Mucosa of rectum (tissue), 2 donors: ENCODE measurements around the gene CAP1.
"Not testable (repeated sequence)": the region's sequence is repeated elsewhere in the genome, so short reads cannot be mapped to it uniquely, and the experiment has no call there.

Experiments
- H3K27ac ChIP-seq, 2 donors: one replicate each; pipeline ENCODE4 v1.7.0; 2013; ENCODE audit warnings: inconsistent platforms in 2 of 2, low read depth in 2 of 2, low read length in 2 of 2
- H3K27me3 ChIP-seq, 2 donors: one replicate each; pipeline ENCODE4 v1.7.0; 2013; ENCODE audit warnings: low read length in 2 of 2; ENCODE audit not compliant: control insufficient read depth in 2 of 2, insufficient read depth in 2 of 2
- H3K36me3 ChIP-seq, 2 donors: one replicate each; pipeline ENCODE4 v1.7.0; 2013; ENCODE audit warnings: low read length in 2 of 2; ENCODE audit not compliant: control insufficient read depth in 2 of 2, insufficient read depth in 2 of 2
- H3K4me1 ChIP-seq, 2 donors: one replicate each; pipeline ENCODE4 v1.7.0; 2013; ENCODE audit warnings: low read length in 2 of 2, mild to moderate bottlenecking in 1 of 2; ENCODE audit not compliant: control insufficient read depth in 2 of 2, insufficient read depth in 2 of 2
- H3K4me3 ChIP-seq, 2 donors: one replicate each; pipeline ENCODE4 v1.7.0; 2013; ENCODE audit warnings: low read length in 2 of 2
- H3K9ac ChIP-seq, 2 donors: one replicate each; pipeline ENCODE4 v1.7.0; 2013; ENCODE audit warnings: low read length in 2 of 2, low read depth in 1 of 2, mild to moderate bottlenecking in 1 of 2
- H3K9me3 ChIP-seq, 2 donors: one replicate each; pipeline ENCODE4 v1.7.0; 2013; ENCODE audit warnings: low read length in 2 of 2; ENCODE audit not compliant: control insufficient read depth in 2 of 2
- donor health status: healthy.
- donor health status: Normal muscosa, but diverticular disease.

Gene CAP1

DNA sequence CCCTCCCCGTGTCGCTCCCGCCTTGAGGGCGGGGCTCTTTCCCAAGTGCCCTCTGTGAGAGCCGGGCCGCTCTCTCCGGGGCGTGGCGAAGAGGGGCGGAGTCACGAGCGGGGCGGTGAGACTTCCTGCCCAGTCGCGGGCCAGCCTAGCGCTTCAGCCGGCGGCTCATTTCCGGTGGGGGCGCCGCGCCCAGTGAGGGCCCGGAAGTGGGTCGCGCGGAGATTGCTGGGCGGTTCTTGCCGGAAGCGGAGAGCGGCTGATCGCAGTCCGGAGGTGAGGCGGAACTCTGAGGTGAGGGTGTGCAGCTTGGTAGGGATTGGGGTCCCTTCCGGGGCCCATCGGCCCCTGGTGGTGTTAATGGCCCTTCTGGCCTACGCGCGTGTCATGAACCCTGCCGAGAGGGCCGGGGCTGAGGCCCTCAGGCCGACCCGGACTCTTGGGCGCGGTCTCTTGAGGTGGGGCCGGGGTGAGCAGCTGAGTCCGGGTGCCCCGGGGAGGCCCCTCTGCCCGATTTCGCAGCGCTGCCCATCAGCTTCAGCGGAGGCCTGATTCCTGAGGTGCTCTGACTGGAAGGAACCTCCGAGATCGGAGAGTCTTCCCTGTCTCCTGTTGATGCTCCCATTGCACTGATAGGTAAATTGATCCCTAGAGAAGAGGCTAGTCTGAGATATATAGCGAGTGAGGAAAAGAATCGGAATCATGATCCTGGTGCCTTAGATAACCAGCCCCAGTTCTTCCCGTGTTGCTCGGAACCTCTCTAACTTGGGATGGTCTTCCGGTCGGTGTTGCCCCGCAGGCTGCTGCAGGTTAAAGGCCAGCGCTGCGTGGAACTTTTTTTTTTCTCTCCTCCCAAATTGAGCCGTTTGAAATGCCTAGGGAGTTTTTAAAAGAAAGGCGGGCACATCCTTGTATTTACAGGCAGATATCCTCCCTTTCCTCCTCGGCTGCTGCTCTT, at the start of gene CAP1:
TSS of gene CAP1 (plus strand) at position 219 of the 955 bp plus-strand sequence. CDS start 18,618 bp downstream, outside the sequence.
- Histone ChIP-seq H3K36me3 (peaks cover 4 to 7% of the 10 kb centered on the region in 2 donors), H3K9ac (peak within 1 kb of the TSS; percentile 100), H3K27ac (peak within 1 kb of the TSS; percentile 100), H3K4me1 (peaks cover 28 to 38% of the 10 kb centered on the region in 2 donors), H3K4me3 (peak within 1 kb of the TSS; percentile 93 to 95), H3K27me3 (no peaks in the 10 kb centered on the region), H3K9me3 (no peaks in the 10 kb centered on the region)

- H3K4me3 ChIP-seq = no peak overlapping the region
- H3K9me3 ChIP-seq = no peaks in the 10 kb centered on the region
- H3K27ac ChIP-seq = no peak overlapping the region
- H3K9ac ChIP-seq = no peak overlapping the region
- H3K36me3 ChIP-seq = no peaks in the 10 kb centered on the region
- H3K27me3 ChIP-seq = no peaks in the 10 kb centered on the region
- no peaks in the 10 kb centered on the region for H3K4me1 ChIP-seq
Observed at GRCh38 chr1:39992234-39992633, 48.3 kb upstream of the CAP1 start.

- no peak overlapping the region for H3K4me3 ChIP-seq
- H3K36me3 ChIP-seq = no peaks in the 10 kb centered on the region
- H3K27me3 ChIP-seq = no peaks in the 10 kb centered on the region
- H3K9ac ChIP-seq = no peak overlapping the region
- no peaks in the 10 kb centered on the region for H3K4me1 ChIP-seq
- no peaks in the 10 kb centered on the region for H3K9me3 ChIP-seq
- H3K27ac ChIP-seq = no peak overlapping the region
Observed at GRCh38 chr1:39992888-39993287, 47.6 kb upstream of the CAP1 start.

DNA sequence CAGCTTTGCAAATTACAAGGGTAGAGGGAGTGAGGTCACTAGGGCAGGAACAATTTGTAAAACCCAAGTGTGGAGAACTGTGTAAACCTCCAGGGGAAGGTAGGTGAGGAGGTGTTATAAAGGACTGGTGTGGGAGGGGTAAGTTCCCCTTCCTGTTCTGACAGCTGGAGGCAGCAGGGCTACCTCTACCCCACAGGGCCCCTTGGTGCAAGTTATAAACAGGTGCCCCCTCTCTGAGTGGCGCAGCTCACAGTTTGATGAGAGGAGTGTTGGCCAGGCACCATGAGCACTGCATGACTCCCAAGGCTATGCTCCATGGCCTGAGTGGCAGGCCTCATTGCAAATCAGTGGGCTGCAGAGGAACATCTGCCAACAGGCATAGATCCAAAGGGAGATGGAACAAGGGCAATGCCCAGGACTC, 44.5 kb upstream of the CAP1 start:
- no peaks in the 10 kb centered on the region for H3K9me3 ChIP-seq
- no peak overlapping the region for H3K27ac ChIP-seq
- no peaks in the 10 kb centered on the region for H3K4me1 ChIP-seq
- no peaks in the 10 kb centered on the region for H3K36me3 ChIP-seq
- H3K27me3 ChIP-seq = no peaks in the 10 kb centered on the region
- H3K9ac ChIP-seq = no peak overlapping the region
- no peak overlapping the region for H3K4me3 ChIP-seq

DNA sequence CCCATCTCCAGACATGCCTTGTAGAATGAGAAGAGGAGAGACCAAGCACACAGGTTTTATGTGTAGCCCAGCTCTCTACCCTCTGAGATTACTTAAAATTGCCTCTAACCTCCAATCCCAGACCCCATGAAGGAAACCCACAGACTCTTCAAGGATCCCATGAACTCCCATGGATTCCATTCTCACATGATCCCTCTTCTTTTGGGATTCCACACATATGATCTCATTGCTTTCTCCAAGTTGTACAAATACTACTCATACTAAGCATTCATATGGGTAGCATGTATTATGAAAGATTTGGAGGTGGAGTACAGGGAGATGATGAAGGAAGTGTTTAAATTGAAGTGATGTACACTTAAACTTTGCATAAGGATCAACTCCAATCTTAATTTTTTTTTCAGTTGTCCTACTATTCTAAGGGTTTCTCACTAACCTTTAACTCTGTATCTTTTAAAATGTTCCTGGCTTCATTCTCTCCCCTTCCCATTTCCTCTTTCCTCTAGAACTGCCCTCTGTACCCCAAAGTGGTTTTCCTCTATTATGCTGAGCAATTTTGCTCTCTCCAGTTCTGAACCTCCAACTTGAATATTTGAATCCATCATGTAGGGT, 44.0 kb upstream of the CAP1 start:
- Histone ChIP-seq H3K4me1 (no peaks in the 10 kb centered on the region), H3K27me3 (no peaks in the 10 kb centered on the region), H3K9ac (no peak overlapping the region), H3K36me3 (no peaks in the 10 kb centered on the region), H3K9me3 (no peaks in the 10 kb centered on the region), H3K27ac (no peak overlapping the region), H3K4me3 (no peak overlapping the region)

DNA sequence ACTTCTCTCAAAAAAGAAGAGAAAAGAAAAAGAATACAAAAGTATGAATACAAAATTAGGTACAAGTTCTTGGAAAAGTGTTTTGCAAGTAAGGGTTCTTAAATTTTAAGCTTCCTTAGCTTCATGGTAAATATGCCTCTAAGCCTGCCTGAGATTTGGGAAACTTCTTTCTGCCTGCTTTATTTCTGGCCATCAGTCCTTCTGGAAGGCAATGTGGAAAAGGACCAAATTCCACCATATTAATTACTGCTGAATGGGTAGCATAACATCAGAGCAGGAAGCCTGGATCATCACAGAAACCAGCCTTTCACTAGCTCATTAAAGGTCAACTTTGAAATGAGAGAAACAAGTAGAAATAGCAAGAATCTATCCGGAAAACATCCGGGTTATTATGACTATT, 39.1 kb upstream of the CAP1 start:
- H3K9ac ChIP-seq = no peak overlapping the region
- H3K4me1 ChIP-seq = peaks cover 0 to 2% of the 10 kb centered on the region in 2 donors
- no peaks in the 10 kb centered on the region for H3K27me3 ChIP-seq
- no peaks in the 10 kb centered on the region for H3K9me3 ChIP-seq
- H3K4me3 ChIP-seq = no peak overlapping the region
- H3K36me3 ChIP-seq = no peaks in the 10 kb centered on the region
- H3K27ac ChIP-seq = no peak overlapping the region

DNA sequence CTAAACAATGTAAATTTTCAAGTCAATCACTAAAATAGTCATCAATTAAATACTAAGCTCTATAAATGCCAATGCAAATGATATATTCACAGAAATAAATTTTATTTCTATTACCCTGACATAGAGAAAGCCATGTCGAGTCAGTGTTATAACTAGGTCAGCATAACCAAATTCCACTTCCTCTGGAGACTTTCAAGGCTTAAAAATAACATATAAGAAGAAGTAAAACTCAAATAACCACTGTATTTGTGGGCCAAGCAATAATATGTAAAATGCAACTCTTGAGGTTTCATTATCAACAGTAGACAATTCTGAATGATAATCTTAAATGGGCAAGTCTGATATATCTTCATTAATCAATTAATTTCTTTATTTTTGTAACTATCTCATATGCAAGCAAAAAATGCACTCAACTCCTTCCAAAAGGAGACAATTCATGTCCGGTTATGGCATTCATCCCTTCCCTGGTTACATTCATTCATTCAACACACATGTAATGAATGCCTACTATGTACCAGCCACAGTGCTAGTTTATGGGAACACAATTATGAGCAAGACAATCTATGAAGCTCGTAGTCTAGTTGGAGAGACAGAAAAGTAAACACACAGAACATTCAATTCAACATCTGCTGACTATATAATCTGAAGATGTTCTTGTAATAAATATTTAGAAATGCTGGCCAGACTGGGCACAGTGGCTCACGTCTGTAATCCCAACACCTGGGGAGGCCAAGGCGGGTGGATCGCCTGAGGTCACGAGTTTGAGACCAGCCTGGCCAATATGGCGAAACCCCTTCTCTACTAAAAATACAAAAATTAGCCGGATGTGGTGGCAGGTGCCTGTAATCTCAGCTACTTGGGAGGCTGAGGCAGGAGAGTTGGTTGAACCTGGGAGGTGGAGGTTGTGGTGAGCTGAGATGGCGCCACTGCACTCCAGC, 37.1 kb upstream of the CAP1 start:
- Histone ChIP-seq H3K27me3 (no peaks in the 10 kb centered on the region), H3K36me3 (no peaks in the 10 kb centered on the region), H3K9ac (no peak overlapping the region), H3K4me3 (no peak overlapping the region), H3K9me3 (no peaks in the 10 kb centered on the region), H3K27ac (no peak overlapping the region), H3K4me1 (peaks cover 0 to 2% of the 10 kb centered on the region in 2 donors)

- Histone ChIP-seq H3K36me3 (no peaks in the 10 kb centered on the region), H3K9ac (no peak overlapping the region), H3K27me3 (no peaks in the 10 kb centered on the region), H3K4me3 (no peak overlapping the region), H3K27ac (no peak overlapping the region), H3K9me3 (no peaks in the 10 kb centered on the region), H3K4me1 (peaks cover 0 to 2% of the 10 kb centered on the region in 2 donors)
Observed at GRCh38 chr1:40004857-40005256, 35.7 kb upstream of the CAP1 start.

- not testable (repeated sequence) for H3K4me3 ChIP-seq, H3K36me3 ChIP-seq, H3K27me3 ChIP-seq, H3K27ac ChIP-seq, H3K9ac ChIP-seq, H3K4me1 ChIP-seq, H3K9me3 ChIP-seq
Observed at GRCh38 chr1:40007481-40008034, 33.0 kb upstream of the CAP1 start.
